ENCODE data around the gene VPS13D.

GRCh38 chr1:12275370-12275769 lies 45.5 kb downstream of the VPS13D start:
- TF ChIP-seq POLR2AphosphoS5 (IDR thresholded peaks at IDR 0.05; ENCODE audit: borderline replicate concordance, low read depth, low read length), result no peak
- TF ChIP-seq EZH2 (IDR thresholded peaks at IDR 0.05), result no peak
- TF ChIP-seq FOXP2 (optimal IDR thresholded peaks at IDR 0.05; ENCODE audit: control extremely low read depth, extremely low read length, insufficient read depth), result no peak

Measured in SK-N-MC (cell line).